OCI-LY3 (cell line): ENCODE measurements around the gene AIPL1.

Source experiments
- CTCF ChIP-seq: fragments of 200-600, 300-600 bp; sonication (generic); IDR thresholded peaks from 2 replicates; pipeline ENCODE4 v1.5.1; 2014; ENCODE audit warnings: antibody characterized with exemption, low read length, low read depth
- EZH2phosphoT487 ChIP-seq: fragments of 200-600 bp; shearing (Covaris generic); IDR thresholded peaks from 2 replicates; pipeline ENCODE4 v1.6.1; 2018; ENCODE audit warnings: antibody characterized with exemption, mixed run types, low read depth

GRCh38 chr17:6468051-6468790 lies 33.3 kb upstream of the AIPL1 start:
- TF ChIP-seq CTCF = no peak
- TF ChIP-seq EZH2phosphoT487 = no peak
